GM13977 (cell line): Measurements from ENCODE around the gene POFUT2.

Experiments
- DNase-seq: peaks from one replicate; pipeline ENCODE4 v3.0.0; 2012; ENCODE audit warnings: low spot score
- in situ Hi-C: fragments of 300-500 bp; cut with MboI; formaldehyde crosslinking; loops from one replicate; pipeline ENCODE4 v1.12.0; 2022; ENCODE audit warnings: low sequenced_read_pairs, low pct_unique_long_range_greater_than_20kb, mixed read lengths, inconsistent platforms; ENCODE audit not compliant: unreplicated experiment
- TF ChIP-seq, protein P1 (sequence below): IDR thresholded peaks from 2 replicates; pipeline ENCODE4 v1.5.1; 2012; ENCODE audit warnings: mild to moderate bottlenecking, control low read depth; ENCODE audit not compliant: insufficient read depth; ENCODE audit errors: extremely low read depth, missing control alignments

The POFUT2 gene

DNA sequence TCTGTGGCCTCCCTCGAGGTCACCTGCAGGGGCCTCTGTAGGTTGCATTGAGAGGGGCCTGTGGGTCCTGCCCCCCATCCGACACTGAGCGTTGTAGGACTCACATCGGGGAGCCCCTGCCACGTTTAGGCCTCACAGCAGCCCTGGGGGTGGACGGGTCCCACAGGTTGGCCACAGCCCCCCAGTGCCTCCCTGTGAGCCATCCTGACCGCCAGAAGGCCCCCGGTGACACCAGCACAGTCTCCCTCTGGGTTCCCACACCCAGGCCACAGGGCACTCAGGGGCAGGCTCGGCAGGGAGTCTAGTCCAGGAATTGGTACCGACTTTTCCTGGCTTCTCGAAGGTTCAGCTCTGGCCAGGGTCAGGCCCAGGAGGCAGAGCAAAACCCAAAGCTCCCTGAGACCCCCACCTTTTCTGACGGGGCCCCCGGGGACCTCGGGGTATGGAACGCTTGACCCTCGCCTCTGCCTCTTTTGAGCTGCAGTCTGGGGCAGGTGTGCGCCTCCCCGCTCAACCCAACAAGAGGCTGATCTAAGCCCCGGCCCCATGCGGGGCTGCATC, 13.9 kb upstream of the POFUT2 start:
- in situ Hi-C loops: no loop called here
- TF ChIP-seq, protein P1, sequence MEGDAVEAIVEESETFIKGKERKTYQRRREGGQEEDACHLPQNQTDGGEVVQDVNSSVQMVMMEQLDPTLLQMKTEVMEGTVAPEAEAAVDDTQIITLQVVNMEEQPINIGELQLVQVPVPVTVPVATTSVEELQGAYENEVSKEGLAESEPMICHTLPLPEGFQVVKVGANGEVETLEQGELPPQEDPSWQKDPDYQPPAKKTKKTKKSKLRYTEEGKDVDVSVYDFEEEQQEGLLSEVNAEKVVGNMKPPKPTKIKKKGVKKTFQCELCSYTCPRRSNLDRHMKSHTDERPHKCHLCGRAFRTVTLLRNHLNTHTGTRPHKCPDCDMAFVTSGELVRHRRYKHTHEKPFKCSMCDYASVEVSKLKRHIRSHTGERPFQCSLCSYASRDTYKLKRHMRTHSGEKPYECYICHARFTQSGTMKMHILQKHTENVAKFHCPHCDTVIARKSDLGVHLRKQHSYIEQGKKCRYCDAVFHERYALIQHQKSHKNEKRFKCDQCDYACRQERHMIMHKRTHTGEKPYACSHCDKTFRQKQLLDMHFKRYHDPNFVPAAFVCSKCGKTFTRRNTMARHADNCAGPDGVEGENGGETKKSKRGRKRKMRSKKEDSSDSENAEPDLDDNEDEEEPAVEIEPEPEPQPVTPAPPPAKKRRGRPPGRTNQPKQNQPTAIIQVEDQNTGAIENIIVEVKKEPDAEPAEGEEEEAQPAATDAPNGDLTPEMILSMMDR: no peak
- DNase-seq: no peak

DNA sequence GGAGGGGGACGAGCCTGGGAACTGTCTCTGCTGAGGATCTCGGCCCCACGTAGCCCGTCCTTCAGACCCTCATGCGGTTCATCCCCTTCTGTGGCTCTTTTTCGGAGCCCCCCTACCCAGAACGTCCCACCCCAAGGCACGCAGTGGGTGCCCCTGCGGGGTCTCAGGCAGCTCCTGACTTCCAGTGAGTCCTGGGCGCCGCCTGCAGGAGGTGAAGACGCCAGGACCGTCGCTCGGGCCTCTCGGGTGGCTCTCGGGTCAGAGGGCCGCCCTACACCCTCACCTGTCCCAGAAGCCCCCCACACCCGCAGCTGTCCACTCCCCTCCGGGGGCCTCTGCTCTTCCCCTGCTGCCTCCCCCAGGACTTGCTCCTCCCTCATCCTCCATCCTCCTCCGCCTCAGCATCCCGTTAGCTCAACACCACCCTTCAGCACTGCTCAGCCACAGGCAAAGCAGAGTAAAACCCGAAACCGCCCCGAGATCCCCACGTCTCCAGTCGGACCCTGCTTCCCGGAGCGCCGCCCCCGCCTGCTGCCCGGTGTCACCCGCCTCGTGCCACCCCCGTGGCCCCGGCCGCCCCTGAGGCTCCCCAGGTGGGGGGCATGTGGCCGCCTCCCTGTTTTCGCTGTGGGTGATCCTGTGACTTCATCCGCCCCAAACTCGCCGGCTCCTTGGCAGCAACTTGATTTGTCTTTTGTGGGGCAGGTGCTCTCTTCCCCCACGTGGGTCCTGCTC, 13.3 kb upstream of the POFUT2 start:
- TF ChIP-seq, protein P1: no peak
- in situ Hi-C loops: no loop called here
- DNase-seq: no peak

DNA sequence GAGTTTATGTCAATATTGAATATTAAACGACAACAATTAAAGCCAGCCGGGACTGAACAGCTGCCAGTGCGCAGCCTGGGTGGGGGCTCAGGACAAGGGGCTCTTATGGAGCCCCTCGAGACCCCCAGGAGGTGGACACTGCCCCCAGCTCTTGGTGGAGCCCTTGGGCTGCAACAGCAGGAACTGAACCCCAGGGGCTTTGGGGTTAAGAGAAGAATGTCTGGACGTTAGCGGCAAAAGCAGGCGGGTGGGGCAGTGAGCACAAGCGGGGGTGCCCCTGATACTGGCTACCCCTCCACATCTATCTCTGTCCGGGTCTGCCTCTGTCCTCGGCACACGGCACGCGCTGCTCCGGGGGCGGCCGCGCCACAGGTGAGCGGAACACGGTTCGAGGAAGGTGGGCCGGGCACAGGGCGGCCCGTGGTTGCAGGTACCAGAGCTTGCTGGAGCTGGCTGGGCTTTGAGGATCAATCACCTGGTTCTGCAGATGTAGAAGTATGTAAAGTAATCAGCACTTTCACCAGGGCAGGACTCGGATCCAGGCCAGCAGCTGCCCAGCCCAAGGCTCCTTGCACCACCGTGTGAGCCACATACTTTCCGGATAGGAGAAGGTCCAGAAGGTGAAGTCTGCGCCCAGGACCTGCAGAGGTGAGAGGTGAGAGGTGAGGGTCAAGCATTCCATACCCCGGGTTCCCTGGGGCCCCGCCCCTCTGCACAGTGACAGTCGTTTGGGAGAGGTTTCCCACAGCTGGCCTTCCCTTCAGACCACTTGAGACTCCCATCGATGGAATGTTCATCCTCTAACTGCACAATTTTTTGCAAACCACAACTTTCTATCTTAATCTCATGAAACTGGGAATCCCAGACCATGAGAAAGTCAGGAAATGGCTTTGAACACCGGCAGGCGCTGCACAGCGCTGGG, 12.4 kb upstream of the POFUT2 start:
- DNase-seq: no peak
- TF ChIP-seq, protein P1: no peak
- in situ Hi-C loops: no loop called here

DNA sequence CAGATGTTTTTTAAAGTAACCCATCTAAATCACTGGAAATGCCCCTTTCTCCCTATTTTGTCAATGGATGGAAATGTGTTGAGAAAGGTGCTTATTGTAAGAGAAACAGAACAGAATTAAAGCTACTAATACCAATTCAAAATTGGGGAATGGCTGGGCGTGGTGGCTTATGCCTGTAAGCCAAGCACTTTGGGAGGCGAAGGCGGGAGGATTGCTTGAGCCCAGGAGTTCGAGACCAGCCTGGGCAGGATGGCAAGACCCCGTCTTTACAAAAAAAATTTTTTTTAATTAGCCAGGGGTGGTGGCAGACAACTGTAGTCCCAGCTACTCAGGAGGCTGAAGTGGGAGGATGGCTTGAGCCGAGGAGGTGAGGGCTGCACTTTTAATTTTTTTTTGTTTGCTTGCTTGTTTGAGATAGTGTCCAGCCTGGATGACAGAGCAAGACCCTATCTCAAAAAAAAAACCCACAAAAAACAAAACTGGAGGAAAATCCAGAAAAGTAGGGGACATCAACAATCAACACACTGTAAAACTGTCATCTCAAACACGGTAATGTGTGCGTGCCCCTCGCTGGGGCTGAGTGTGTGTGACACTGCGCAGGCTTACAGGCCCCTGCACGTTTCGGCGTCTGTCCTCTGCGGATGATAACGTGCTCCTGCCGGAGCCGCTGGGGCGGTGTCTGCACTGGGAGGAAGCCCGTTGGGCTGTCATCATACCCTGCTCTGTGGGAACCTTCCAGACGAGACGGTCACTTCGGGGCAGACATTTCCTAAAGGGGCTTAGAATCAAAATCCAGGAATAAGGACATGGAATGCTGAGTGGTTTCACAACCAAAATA, 11.6 kb upstream of the POFUT2 start:
- in situ Hi-C loops: no loop called here

DNA sequence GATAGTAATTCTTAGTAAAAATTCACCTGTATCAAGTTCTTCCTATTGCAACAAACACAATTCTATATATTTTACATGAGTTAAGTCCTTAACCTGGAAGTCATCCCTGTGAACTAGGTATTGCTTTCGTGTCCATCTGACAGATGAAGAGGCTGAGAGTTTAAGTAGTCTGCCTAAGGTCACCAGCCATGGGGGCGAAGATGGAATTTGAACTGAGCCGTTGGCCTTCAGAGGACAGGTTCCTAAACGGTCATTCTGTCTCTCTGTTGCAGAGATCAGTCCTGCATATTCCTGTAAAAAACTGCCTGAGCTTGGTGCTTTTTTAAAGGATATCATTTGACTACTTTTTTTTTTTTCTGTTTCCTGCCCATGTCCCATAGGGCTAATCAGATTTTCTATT, 10.2 kb upstream of the POFUT2 start:
- TF ChIP-seq, protein P1: no peak
- no peak for DNase-seq
- in situ Hi-C loops: no loop called here

More for the DNA sequence above, 11.6 kb upstream of the POFUT2 start:
- no peak for DNase-seq
- TF ChIP-seq, protein P1: no peak

DNA sequence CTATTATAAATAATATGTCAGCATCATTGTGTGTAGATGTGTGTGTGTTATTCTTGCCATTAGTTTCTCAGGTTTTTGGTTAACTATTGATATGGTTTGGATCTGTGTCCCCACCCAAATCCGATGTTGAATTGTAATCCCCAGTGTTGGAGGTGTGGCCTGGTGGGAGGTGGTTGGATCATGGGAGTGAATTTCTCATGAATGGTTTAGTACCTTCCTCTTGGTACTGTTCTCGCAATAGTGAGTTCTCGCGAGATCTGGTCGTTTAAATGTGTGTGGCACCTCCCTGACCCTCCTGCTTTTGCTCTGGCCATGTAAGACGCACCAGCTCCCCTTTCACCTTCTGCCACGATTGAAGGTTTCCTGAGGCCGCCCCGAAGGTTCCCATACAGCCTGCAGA, 9.6 kb upstream of the POFUT2 start:
- TF ChIP-seq, protein P1: no peak
- in situ Hi-C loops: no loop called here
- no peak for DNase-seq
